Measurements from ENCODE around the gene AMPH. TPM values are rescaled to one million over a fixed set of nuclear protein-coding genes. Genes with fewer than 3 reads are reported as not detected.

The AMPH gene
- total and polyA plus RNA-seq, 9 of the 15 experiments (the other 6 are each of a cell fraction or from before 2014, with no cell fraction given): 0.03 to 0.35 TPM; not detected in 7

DNA sequence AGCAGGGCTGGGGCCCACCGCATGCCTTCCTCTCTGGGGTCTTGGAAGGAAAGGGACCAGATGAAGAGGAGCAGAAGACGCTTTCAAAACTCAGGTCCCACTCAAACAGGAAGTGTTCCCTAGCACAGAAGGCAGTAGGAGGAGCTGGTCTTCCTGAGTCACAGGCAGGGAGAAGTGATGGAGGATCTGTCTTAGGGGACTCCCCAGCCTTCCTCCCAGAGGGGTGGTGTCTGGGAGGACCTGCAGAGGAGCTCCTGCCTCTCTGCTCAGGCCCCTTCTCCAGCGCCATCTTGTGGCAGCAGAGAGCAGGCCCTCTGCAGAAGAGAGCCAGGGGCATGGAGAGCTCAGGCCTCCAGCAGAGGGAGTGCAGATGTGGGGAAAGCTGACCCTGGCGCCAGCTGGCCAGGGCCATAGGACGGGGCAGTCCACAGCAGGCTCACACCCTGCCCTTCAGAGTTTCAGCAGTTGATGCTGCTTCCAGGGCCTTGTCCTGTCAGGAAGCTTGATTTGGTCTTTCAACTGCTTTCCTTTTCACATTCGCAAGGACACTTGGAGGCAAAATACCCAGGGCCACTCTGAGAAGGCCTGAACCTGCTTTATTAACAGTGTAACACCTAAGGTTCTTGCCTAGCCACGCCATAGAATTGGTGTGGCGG lies 295.6 kb downstream of the AMPH start (continued):
- TF ChIP-seq, protein P1, sequence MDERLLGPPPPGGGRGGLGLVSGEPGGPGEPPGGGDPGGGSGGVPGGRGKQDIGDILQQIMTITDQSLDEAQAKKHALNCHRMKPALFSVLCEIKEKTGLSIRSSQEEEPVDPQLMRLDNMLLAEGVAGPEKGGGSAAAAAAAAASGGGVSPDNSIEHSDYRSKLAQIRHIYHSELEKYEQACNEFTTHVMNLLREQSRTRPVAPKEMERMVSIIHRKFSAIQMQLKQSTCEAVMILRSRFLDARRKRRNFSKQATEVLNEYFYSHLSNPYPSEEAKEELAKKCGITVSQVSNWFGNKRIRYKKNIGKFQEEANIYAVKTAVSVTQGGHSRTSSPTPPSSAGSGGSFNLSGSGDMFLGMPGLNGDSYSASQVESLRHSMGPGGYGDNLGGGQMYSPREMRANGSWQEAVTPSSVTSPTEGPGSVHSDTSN (CRISPR knock-in tag; IDR thresholded peaks at IDR 0.05; ENCODE audit: low read depth): no peak
- TF ChIP-seq, protein P1 (tag; conservative IDR thresholded peaks at IDR 0.05; ENCODE audit: low read depth): peak; percentile 66
- no peak for TF ChIP-seq ILF3 (IDR thresholded peaks at IDR 0.05; ENCODE audit: borderline replicate concordance)
- no peak for TF ChIP-seq KDM2B (CRISPR knock-in tag; IDR thresholded peaks at IDR 0.05)
- TF ChIP-seq JUND (IDR thresholded peaks at IDR 0.05; ENCODE audit: borderline replicate concordance, low read depth, low read length): peak; percentile 76
- TF ChIP-seq JUND (tag; IDR thresholded peaks at IDR 0.05; ENCODE audit: borderline replicate concordance, low read depth, low read length): peak; percentile 57; the same call in 2 of the 3 replicates
- peak; percentile 75 for TF ChIP-seq CREM (IDR thresholded peaks at IDR 0.05; ENCODE audit: low read depth)
- TF ChIP-seq TBL1XR1 (IDR thresholded peaks at IDR 0.05; ENCODE audit: low read length in 2 of 2): peak in 1 of 2 experiments; percentile 59; a peak in 1 of 4 replicates
- TF ChIP-seq, protein P2, sequence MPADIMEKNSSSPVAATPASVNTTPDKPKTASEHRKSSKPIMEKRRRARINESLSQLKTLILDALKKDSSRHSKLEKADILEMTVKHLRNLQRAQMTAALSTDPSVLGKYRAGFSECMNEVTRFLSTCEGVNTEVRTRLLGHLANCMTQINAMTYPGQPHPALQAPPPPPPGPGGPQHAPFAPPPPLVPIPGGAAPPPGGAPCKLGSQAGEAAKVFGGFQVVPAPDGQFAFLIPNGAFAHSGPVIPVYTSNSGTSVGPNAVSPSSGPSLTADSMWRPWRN (IDR thresholded peaks at IDR 0.05; ENCODE audit: low read depth): no peak
- 0 out of 2 replicates have a peak, but pooled peaks have one; percentile 33 for TF ChIP-seq HINFP (tag; conservative IDR thresholded peaks at IDR 0.05; ENCODE audit: low read depth)
- peak; percentile 48 for TF ChIP-seq HDAC3 (IDR thresholded peaks at IDR 0.05; ENCODE audit: borderline replicate concordance, partially characterized antibody)
- peak; percentile 38; the same call in 1 of the 2 replicates for TF ChIP-seq ZBED1 (IDR thresholded peaks at IDR 0.05)
- TF ChIP-seq ZNF707 (CRISPR knock-in tag; conservative IDR thresholded peaks at IDR 0.05): no peak
- TF ChIP-seq TCF3 (CRISPR knock-in tag; IDR thresholded peaks at IDR 0.05): peak; percentile 57
- 0 out of 2 replicates have a peak, but pooled peaks have one; percentile 24 for TF ChIP-seq MXI1 (IDR thresholded peaks at IDR 0.05; ENCODE audit: low read depth, low read length)
- 0 out of 2 replicates have a peak, but pooled peaks have one; percentile 19 for TF ChIP-seq ZNF77 (CRISPR knock-in tag; IDR thresholded peaks at IDR 0.05)
- TF ChIP-seq ZNF239 (CRISPR knock-in tag; IDR thresholded peaks at IDR 0.05): no peak
- peak; percentile 74 for TF ChIP-seq CC2D1A (IDR thresholded peaks at IDR 0.05)
- TF ChIP-seq ARNT (IDR thresholded peaks at IDR 0.05): peak in 1 of 2 experiments; percentile 43; a peak in 1 of 4 replicates
- no peak for TF ChIP-seq ZNF551 (CRISPR knock-in tag; IDR thresholded peaks at IDR 0.05)
- no peak for TF ChIP-seq NUFIP1 (IDR thresholded peaks at IDR 0.05; ENCODE audit: partially characterized antibody)
- TF ChIP-seq ZBTB33 (CRISPR knock-in tag; IDR thresholded peaks at IDR 0.05): no peak

All from K562 (cell line).